WTC11 (cell line): ENCODE results near the gene SNHG17. TPM values are rescaled to one million over a fixed set of nuclear protein-coding genes. Genes with fewer than 3 reads are reported as not detected.

Experiments
- ATAC-seq: fragments of 200-7000 bp; cut with Tn5 transposase; 2 replicates; pipeline ENCODE4 v1.10.0; 2021; ENCODE audit warnings: mild to moderate bottlenecking, moderate library complexity
- CTCF ChIA-PET: fragments of 300-600 bp; sonication (Branson Sonifier 250); formaldehyde crosslinking; loops from one replicate; lab custom pipeline; 2021; ENCODE audit warnings: antibody characterized with exemption; lab: Charles Lee
- POLR2A ChIA-PET: fragments of 350-600 bp; sonication (Branson Sonifier 250); formaldehyde crosslinking; loops from one replicate; lab custom pipeline; 2021; ENCODE audit warnings: antibody characterized with exemption; lab: Charles Lee
- DNase-seq: peaks from one replicate; pipeline ENCODE4 v3.0.0; 2021; ENCODE audit warnings: low spot score
- H3K27ac Mint-ChIP-seq: 2 replicates; pipeline ENCODE4 v1.8.0; 2021; ENCODE audit warnings: mixed read lengths
- H3K27me3 Mint-ChIP-seq: 2 replicates; pipeline ENCODE4 v1.8.0; 2021; ENCODE audit warnings: low read depth, mild to moderate bottlenecking, moderate library complexity, mixed read lengths
- H3K36me3 Mint-ChIP-seq: 2 replicates; pipeline ENCODE4 v1.8.0; 2021; ENCODE audit warnings: mixed read lengths
- H3K4me1 Mint-ChIP-seq: 2 replicates; pipeline ENCODE4 v1.8.0; 2022; ENCODE audit warnings: mixed read lengths
- H3K4me3 Mint-ChIP-seq: 2 replicates; pipeline ENCODE4 v1.8.0; 2021; ENCODE audit warnings: mild to moderate bottlenecking, moderate library complexity, mixed read lengths
- H3K9me3 Mint-ChIP-seq: 2 replicates; pipeline ENCODE4 v1.8.0; 2021; ENCODE audit warnings: mixed read lengths
- AR ChIP-seq: fragments of 250-450 bp; sonication (Bioruptor Pico); IDR thresholded peaks from 2 replicates; pipeline ENCODE4 v1.9.0; 2021; ENCODE audit warnings: mild to moderate bottlenecking
- CREB1 ChIP-seq: sonication (generic); formaldehyde crosslinking; IDR thresholded peaks from 2 replicates; pipeline ENCODE4 v1.8.0; 2023; ENCODE audit warnings: mild to moderate bottlenecking, missing genetic modification reagents
- EMX1 ChIP-seq: fragments of 250-450 bp; sonication (Bioruptor Pico); IDR thresholded peaks from 2 replicates; pipeline ENCODE4 v1.8.0; 2021; ENCODE audit warnings: mild to moderate bottlenecking
- ERG ChIP-seq: fragments of 250-450 bp; sonication (Bioruptor Pico); IDR thresholded peaks from 2 replicates; pipeline ENCODE4 v1.8.0; 2021; ENCODE audit warnings: mild to moderate bottlenecking
- FOXP1 ChIP-seq: sonication (generic); formaldehyde crosslinking; IDR thresholded peaks from 2 replicates; pipeline ENCODE4 v1.8.0; 2022; ENCODE audit warnings: missing genetic modification reagents, mild to moderate bottlenecking, moderate library complexity, borderline replicate concordance
- IRF2 ChIP-seq: sonication (generic); formaldehyde crosslinking; IDR thresholded peaks from 2 replicates; pipeline ENCODE4 v1.8.0; 2022; ENCODE audit warnings: low read depth, missing genetic modification reagents, borderline replicate concordance
- NR3C1 ChIP-seq: sonication (generic); formaldehyde crosslinking; conservative IDR thresholded peaks from 2 replicates; pipeline ENCODE4 v1.8.1; 2023; ENCODE audit warnings: low read depth, mild to moderate bottlenecking, missing genetic modification reagents
- OVOL2 ChIP-seq: fragments of 250-450 bp; sonication (Bioruptor Pico); IDR thresholded peaks from 2 replicates; pipeline ENCODE4 v1.9.0; 2021; ENCODE audit warnings: mild to moderate bottlenecking, borderline replicate concordance
- PRRX2 ChIP-seq: fragments of 250-450 bp; sonication (Bioruptor Pico); IDR thresholded peaks from 2 replicates; pipeline ENCODE4 v1.8.0; 2021; ENCODE audit warnings: mild to moderate bottlenecking
- RELA ChIP-seq: sonication (generic); formaldehyde crosslinking; IDR thresholded peaks from 2 replicates; pipeline ENCODE4 v1.8.1; 2022; ENCODE audit warnings: missing genetic modification reagents, mild to moderate bottlenecking, borderline replicate concordance
- SMAD4 ChIP-seq: sonication (generic); formaldehyde crosslinking; IDR thresholded peaks from 2 replicates; pipeline ENCODE4 v1.8.0; 2022; ENCODE audit warnings: mild to moderate bottlenecking, missing genetic modification reagents
- TCF7 ChIP-seq: sonication (generic); formaldehyde crosslinking; IDR thresholded peaks from 2 replicates; pipeline ENCODE4 v1.8.0; 2022; ENCODE audit warnings: mild to moderate bottlenecking, low read depth, missing genetic modification reagents, moderate library complexity
- TEAD1 ChIP-seq: sonication (generic); formaldehyde crosslinking; IDR thresholded peaks from 2 replicates; pipeline ENCODE4 v1.8.0; 2022; ENCODE audit warnings: mild to moderate bottlenecking, missing genetic modification reagents
- ZNF138 ChIP-seq: sonication (generic); formaldehyde crosslinking; conservative IDR thresholded peaks from 2 replicates; pipeline ENCODE4 v1.8.1; 2022; ENCODE audit warnings: mild to moderate bottlenecking, moderate library complexity, missing genetic modification reagents
- ZNF232 ChIP-seq: sonication (generic); formaldehyde crosslinking; IDR thresholded peaks from 2 replicates; pipeline ENCODE4 v1.8.0; 2022; ENCODE audit warnings: mild to moderate bottlenecking, missing genetic modification reagents
- ZNF532 ChIP-seq: fragments of 250-450 bp; sonication (Bioruptor Pico); IDR thresholded peaks from 2 replicates; pipeline ENCODE4 v1.9.0; 2021; ENCODE audit warnings: mild to moderate bottlenecking, borderline replicate concordance
- total RNA-seq: library from RNA; stranded (reverse); gene quantifications from 3 replicates; pipeline ENCODE4 v1.2.3, GENCODE V29; 2021
- TF ChIP-seq, protein P1 (sequence below): fragments of 250-450 bp; sonication (Bioruptor Pico); IDR thresholded peaks from 2 replicates; pipeline ENCODE4 v1.9.0; 2021; ENCODE audit warnings: mild to moderate bottlenecking
- TF ChIP-seq, protein P2 (sequence below): sonication (generic); formaldehyde crosslinking; IDR thresholded peaks from 2 replicates; pipeline ENCODE4 v1.8.1; 2023; ENCODE audit warnings: mild to moderate bottlenecking, missing genetic modification reagents
- TF ChIP-seq, protein P3 (sequence below): sonication (generic); formaldehyde crosslinking; IDR thresholded peaks from 2 replicates; pipeline ENCODE4 v1.8.1; 2022; ENCODE audit warnings: low read depth, missing genetic modification reagents, borderline replicate concordance

SNHG17 gene
- total RNA-seq, 1 experiment from 2014 or later = 71.6 TPM

DNA sequence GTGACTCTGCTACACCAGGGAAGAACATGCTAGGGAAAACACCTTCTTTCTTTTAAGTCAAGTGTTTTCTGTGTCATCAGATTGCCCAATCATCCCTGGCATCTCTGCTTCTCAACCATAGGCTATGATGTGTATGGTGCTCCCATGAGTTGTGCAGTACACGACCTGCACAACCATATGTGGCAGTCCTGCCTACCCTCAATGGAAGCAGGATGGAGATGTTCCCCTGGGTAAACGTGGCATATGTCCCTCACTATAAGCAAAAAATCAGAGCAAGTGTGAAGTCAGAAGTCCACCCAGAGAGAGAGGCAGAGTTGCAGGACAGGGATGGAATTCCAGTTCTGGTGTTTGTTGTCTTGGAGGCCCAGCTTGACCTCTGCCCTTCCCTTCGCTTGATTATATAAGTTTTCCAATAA is 10.3 kb upstream of the SNHG17 start:
- Mint-ChIP-seq H3K27ac (no peak overlapping the region), H3K27me3 (no peaks in the 10 kb centered on the region), H3K4me3 (no peak overlapping the region), H3K36me3 (peaks cover 14% of the 10 kb centered on the region), H3K4me1 (peaks cover 16% of the 10 kb centered on the region), H3K9me3 (no peaks in the 10 kb centered on the region)
- ChIA-PET CTCF (interaction anchor here (1.1 kb wide), 1 partner anchor 107 kb away, joined by 9 read pairs; no protein-coding TSS in a partner anchor), POLR2A (interaction anchor here (0.9 to 1.1 kb wide), 2 partner anchors 8 to 12 kb away, joined by 4 to 9 read pairs; no protein-coding TSS in a partner anchor)
- TF ChIP-seq ZNF232 (CRISPR knock-in tag) = no peak
- no peak for TF ChIP-seq OVOL2 (CRISPR knock-in tag)
- TF ChIP-seq, protein P1, sequence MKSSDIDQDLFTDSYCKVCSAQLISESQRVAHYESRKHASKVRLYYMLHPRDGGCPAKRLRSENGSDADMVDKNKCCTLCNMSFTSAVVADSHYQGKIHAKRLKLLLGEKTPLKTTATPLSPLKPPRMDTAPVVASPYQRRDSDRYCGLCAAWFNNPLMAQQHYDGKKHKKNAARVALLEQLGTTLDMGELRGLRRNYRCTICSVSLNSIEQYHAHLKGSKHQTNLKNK = no peak
- no peak for TF ChIP-seq AR (CRISPR knock-in tag)
- no peak for TF ChIP-seq RELA (CRISPR knock-in tag)
- no peak for TF ChIP-seq IRF2 (CRISPR knock-in tag)
- no peak for TF ChIP-seq NR3C1
- TF ChIP-seq EMX1 (CRISPR knock-in tag) = no peak
- TF ChIP-seq SMAD4 (CRISPR knock-in tag) = no peak
- TF ChIP-seq ZNF138 (CRISPR knock-in tag) = no peak
- TF ChIP-seq PRRX2 (CRISPR knock-in tag) = no peak
- TF ChIP-seq TEAD1 (CRISPR knock-in tag) = no peak
- TF ChIP-seq, protein P2, sequence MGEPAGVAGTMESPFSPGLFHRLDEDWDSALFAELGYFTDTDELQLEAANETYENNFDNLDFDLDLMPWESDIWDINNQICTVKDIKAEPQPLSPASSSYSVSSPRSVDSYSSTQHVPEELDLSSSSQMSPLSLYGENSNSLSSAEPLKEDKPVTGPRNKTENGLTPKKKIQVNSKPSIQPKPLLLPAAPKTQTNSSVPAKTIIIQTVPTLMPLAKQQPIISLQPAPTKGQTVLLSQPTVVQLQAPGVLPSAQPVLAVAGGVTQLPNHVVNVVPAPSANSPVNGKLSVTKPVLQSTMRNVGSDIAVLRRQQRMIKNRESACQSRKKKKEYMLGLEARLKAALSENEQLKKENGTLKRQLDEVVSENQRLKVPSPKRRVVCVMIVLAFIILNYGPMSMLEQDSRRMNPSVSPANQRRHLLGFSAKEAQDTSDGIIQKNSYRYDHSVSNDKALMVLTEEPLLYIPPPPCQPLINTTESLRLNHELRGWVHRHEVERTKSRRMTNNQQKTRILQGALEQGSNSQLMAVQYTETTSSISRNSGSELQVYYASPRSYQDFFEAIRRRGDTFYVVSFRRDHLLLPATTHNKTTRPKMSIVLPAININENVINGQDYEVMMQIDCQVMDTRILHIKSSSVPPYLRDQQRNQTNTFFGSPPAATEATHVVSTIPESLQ (CRISPR knock-in tag) = no peak
- no peak for TF ChIP-seq ERG (CRISPR knock-in tag)
- no peak for TF ChIP-seq TCF7
- TF ChIP-seq CREB1 (CRISPR knock-in tag) = no peak
- TF ChIP-seq FOXP1 (CRISPR knock-in tag) = no peak
- ATAC-seq (no peak), DNase-seq (no peak)

DNA sequence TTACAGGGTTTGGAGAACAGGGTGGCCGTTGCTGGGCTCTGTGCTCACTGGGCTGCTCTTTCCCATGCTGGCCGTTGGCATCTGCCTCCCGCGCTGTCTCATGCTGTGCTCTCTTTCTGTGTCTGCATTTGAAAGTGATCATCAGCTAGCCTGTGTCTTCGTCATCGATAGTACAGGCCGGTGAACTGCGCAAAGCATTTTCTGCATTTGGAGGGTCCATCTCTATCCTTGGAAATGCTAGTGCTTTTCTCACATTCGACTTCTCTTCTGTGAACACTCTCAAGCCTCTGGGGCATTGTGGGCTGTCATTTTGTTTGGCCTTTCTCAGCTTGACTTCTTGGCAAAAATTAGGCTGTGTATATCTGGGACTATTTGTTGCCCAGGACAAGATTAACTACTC is 6.8 kb upstream of the SNHG17 start:
- no peaks in the 10 kb centered on the region for H3K36me3 Mint-ChIP-seq
- TF ChIP-seq, protein P3, sequence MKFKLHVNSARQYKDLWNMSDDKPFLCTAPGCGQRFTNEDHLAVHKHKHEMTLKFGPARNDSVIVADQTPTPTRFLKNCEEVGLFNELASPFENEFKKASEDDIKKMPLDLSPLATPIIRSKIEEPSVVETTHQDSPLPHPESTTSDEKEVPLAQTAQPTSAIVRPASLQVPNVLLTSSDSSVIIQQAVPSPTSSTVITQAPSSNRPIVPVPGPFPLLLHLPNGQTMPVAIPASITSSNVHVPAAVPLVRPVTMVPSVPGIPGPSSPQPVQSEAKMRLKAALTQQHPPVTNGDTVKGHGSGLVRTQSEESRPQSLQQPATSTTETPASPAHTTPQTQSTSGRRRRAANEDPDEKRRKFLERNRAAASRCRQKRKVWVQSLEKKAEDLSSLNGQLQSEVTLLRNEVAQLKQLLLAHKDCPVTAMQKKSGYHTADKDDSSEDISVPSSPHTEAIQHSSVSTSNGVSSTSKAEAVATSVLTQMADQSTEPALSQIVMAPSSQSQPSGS = no peak
- TF ChIP-seq ZNF532 (CRISPR knock-in tag) (no peak), RELA (CRISPR knock-in tag) (no peak)
- TF ChIP-seq, all 79 proteins: peak for 0
- ChIA-PET POLR2A (no interaction called here), CTCF (no interaction called here)
- Mint-ChIP-seq H3K4me1 (peaks cover 3% of the 10 kb centered on the region; the same call in 1 of the 2 replicates), H3K27me3 (peaks cover 3% of the 10 kb centered on the region; the same call in 1 of the 2 replicates), H3K4me3 (no peak overlapping the region), H3K27ac (peak overlapping the region; percentile 58; the same call in 1 of the 2 replicates), H3K9me3 (no peaks in the 10 kb centered on the region)
- ATAC-seq (no peak), DNase-seq (no peak)
